GM23338 (cell line): ENCODE results near the gene SYNE2. TPM values are rescaled to one million over a fixed set of nuclear protein-coding genes. Genes with fewer than 3 reads are reported as not detected.

Experiments
- ATAC-seq: fragments of 200-7000 bp; cut with Tn5 transposase; 3 replicates; pipeline ENCODE4 v1.9.1; 2020
- DNase-seq: peaks from one replicate; pipeline ENCODE4 v3.0.0-alpha.2; 2015; ENCODE audit warnings: low spot score
- H2AFZ ChIP-seq: fragments of 200-600 bp; sonication (generic); 2 replicates; pipeline ENCODE4 v1.8.0; 2016; ENCODE audit warnings: antibody characterized with exemption, mild to moderate bottlenecking, moderate library complexity
- H3F3A ChIP-seq: fragments of 200-600 bp; sonication (generic); replicated peaks from 2 replicates; pipeline ENCODE4 v1.8.0; 2017; ENCODE audit warnings: antibody characterized with exemption, mixed run types, low read depth
- H3K27ac ChIP-seq: fragments of 200-600 bp; sonication (generic); 2 replicates; pipeline ENCODE4 v1.6.1; 2016; ENCODE audit warnings: low read depth
- H3K27me3 ChIP-seq: fragments of 200-600 bp; sonication (generic); 2 replicates; pipeline ENCODE4 v1.8.0; 2016; ENCODE audit warnings: mild to moderate bottlenecking, mixed run types, moderate library complexity; ENCODE audit not compliant: insufficient read depth
- H3K36me3 ChIP-seq: fragments of 200-600 bp; sonication (generic); 2 replicates; pipeline ENCODE4 v1.8.0; 2016; ENCODE audit warnings: mild to moderate bottlenecking; ENCODE audit not compliant: insufficient read depth
- H3K4me1 ChIP-seq: fragments of 200-600 bp; sonication (generic); 2 replicates; pipeline ENCODE4 v1.8.0; 2016; ENCODE audit warnings: mild to moderate bottlenecking, moderate library complexity; ENCODE audit not compliant: insufficient read depth
- H3K4me2 ChIP-seq: fragments of 200-600 bp; sonication (generic); 2 replicates; pipeline ENCODE4 v1.7.1; 2017; ENCODE audit warnings: mixed run types
- H3K4me3 ChIP-seq: fragments of 200-600 bp; sonication (generic); 2 replicates; pipeline ENCODE4 v1.6.1; 2016; ENCODE audit warnings: mixed run types
- H3K79me2 ChIP-seq: fragments of 200-600 bp; sonication (generic); replicated peaks from 2 replicates; pipeline ENCODE4 v1.8.0; 2017; ENCODE audit warnings: mild to moderate bottlenecking; ENCODE audit not compliant: insufficient read depth
- H3K9me2 ChIP-seq: fragments of 200-600 bp; sonication (generic); 2 replicates; pipeline ENCODE4 v1.8.0; 2017; ENCODE audit not compliant: insufficient read depth
- H4K20me1 ChIP-seq: fragments of 200-600 bp; sonication (generic); replicated peaks from 2 replicates; pipeline ENCODE4 v1.8.0; 2017; ENCODE audit warnings: mild to moderate bottlenecking; ENCODE audit not compliant: insufficient read depth
- H3K27ac Mint-ChIP-seq: 2 replicates; pipeline ENCODE4 v1.8.0; 2020; ENCODE audit warnings: inconsistent platforms, mild to moderate bottlenecking, moderate library complexity, mixed read lengths
- H3K27me3 Mint-ChIP-seq: 3 replicates; pipeline ENCODE4 v1.8.0; 2022; ENCODE audit warnings: low read depth, mild to moderate bottlenecking, moderate library complexity, mixed read lengths, inconsistent platforms; ENCODE audit not compliant: insufficient read depth, poor library complexity
- H3K36me3 Mint-ChIP-seq: 3 replicates; pipeline ENCODE4 v1.8.0; 2021; ENCODE audit warnings: low read depth, mild to moderate bottlenecking, inconsistent platforms, moderate library complexity, mixed read lengths
- H3K4me1 Mint-ChIP-seq: 3 replicates; pipeline ENCODE4 v1.8.0; 2020; ENCODE audit warnings: mild to moderate bottlenecking, inconsistent platforms, mixed read lengths
- H3K4me3 Mint-ChIP-seq: 3 replicates; pipeline ENCODE4 v1.8.0; 2021; ENCODE audit warnings: moderate library complexity, mild to moderate bottlenecking, inconsistent platforms, mixed read lengths
- H3K9me3 Mint-ChIP-seq: 3 replicates; pipeline ENCODE4 v1.8.0; 2020; ENCODE audit warnings: moderate library complexity, mild to moderate bottlenecking, inconsistent platforms, mixed read lengths
- JUNB ChIP-seq: IDR thresholded peaks from one replicate; pipeline ENCODE4 v1.6.1; 2016; ENCODE audit warnings: antibody characterized with exemption; ENCODE audit not compliant: unreplicated experiment
- NANOG ChIP-seq: IDR thresholded peaks from 2 replicates; pipeline ENCODE4 v1.6.1; 2016; ENCODE audit warnings: antibody characterized with exemption, borderline replicate concordance
- POLR2AphosphoS5 ChIP-seq: IDR thresholded peaks from 2 replicates; pipeline ENCODE4 v1.6.1; 2016; ENCODE audit warnings: antibody characterized with exemption, low read depth
- ZNF114 ChIP-seq: fragments of 250-450 bp; sonication (Bioruptor Pico); IDR thresholded peaks from 2 replicates; pipeline ENCODE4 v1.5.0; 2020; ENCODE audit warnings: mild to moderate bottlenecking, moderate library complexity
- polyA plus RNA-seq: library from polyadenylated mRNA; unstranded; fragments of >200 nt; fragmentation: Nextera tagmentation; extraction: Ambion mirVana; gene quantifications from 2 replicates; pipeline ENCODE4 v1.2.1, GENCODE V29; 2016
- total RNA-seq: library from RNA; depleted of rRNA; stranded (reverse); fragments of >200 nt; shearing (Covaris generic); gene quantifications from 2 replicates; pipeline ENCODE4 v1.2.3, GENCODE V29; 2014
- TF ChIP-seq, protein P1 (sequence below): IDR thresholded peaks from 2 replicates; pipeline ENCODE4 v1.6.1; 2016; ENCODE audit warnings: antibody characterized with exemption
- TF ChIP-seq, protein P2 (sequence below): IDR thresholded peaks from one replicate; pipeline ENCODE4 v1.6.1; 2018; ENCODE audit warnings: antibody characterized with exemption; ENCODE audit not compliant: unreplicated experiment

Gene SYNE2
- total and polyA plus RNA-seq, 2 experiments from 2014 or later, result 34.3 to 86.5 TPM

DNA sequence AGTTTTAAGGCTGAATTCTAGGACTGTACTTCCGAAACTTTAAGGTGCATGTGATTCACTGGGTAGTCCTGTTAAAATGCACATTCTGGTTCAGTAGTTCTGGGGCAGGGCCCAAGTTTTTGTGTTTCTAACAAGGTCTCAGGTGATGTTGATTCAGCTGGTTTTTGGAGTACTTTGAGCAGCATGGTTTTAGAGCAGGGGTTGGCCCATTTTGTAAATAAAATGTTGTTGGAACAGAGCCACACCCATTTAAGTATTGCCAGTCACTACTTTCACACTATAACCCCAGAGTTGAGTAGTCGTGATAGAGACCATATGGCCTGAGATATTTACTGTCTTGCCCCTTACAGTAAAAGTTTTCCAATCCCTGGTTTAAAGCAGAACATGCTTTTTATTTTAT, 111.3 kb downstream of the SYNE2 start (continued):
- TF ChIP-seq POLR2AphosphoS5 (no peak), NANOG (no peak)

DNA sequence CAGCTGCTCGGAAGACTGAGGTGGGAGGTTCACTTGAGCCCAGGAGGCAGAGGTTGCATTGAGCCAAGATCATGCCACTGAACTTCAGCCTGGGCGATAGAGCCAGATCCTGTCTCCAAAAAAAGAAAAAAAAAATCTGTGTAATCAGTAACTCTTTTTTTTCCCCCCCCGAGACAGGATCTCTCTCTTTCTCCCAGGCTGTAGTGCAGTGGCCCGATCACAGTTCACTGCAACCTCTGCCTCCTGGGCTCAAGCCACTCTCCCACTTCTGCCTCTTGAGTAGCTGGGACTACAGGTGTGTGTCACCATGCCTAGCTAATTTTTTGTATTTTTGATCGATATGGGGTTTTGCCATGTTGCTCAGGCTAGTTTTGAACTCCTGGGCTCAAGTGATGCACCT, 113.6 kb downstream of the SYNE2 start:
- H3K4me3 Mint-ChIP-seq, result no peak overlapping the region
- H3K4me1 ChIP-seq, result peaks cover 19% of the 10 kb centered on the region
- no peaks in the 10 kb centered on the region for H3K9me2 ChIP-seq
- no peaks in the 10 kb centered on the region for H3K27me3 Mint-ChIP-seq
- H3F3A ChIP-seq, result no peaks in the 10 kb centered on the region
- no peak overlapping the region for H2AFZ ChIP-seq
- H3K79me2 ChIP-seq, result no peaks in the 10 kb centered on the region
- H3K4me2 ChIP-seq, result no peak overlapping the region
- no peak overlapping the region for H3K27ac Mint-ChIP-seq
- no peaks in the 10 kb centered on the region for H3K27me3 ChIP-seq
- H3K27ac ChIP-seq, result no peak overlapping the region
- H3K9me3 Mint-ChIP-seq, result no peaks in the 10 kb centered on the region
- TF ChIP-seq ZNF114, result no peak
- TF ChIP-seq, protein P1, sequence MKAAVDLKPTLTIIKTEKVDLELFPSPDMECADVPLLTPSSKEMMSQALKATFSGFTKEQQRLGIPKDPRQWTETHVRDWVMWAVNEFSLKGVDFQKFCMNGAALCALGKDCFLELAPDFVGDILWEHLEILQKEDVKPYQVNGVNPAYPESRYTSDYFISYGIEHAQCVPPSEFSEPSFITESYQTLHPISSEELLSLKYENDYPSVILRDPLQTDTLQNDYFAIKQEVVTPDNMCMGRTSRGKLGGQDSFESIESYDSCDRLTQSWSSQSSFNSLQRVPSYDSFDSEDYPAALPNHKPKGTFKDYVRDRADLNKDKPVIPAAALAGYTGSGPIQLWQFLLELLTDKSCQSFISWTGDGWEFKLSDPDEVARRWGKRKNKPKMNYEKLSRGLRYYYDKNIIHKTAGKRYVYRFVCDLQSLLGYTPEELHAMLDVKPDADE, result no peak
- TF ChIP-seq, protein P2, sequence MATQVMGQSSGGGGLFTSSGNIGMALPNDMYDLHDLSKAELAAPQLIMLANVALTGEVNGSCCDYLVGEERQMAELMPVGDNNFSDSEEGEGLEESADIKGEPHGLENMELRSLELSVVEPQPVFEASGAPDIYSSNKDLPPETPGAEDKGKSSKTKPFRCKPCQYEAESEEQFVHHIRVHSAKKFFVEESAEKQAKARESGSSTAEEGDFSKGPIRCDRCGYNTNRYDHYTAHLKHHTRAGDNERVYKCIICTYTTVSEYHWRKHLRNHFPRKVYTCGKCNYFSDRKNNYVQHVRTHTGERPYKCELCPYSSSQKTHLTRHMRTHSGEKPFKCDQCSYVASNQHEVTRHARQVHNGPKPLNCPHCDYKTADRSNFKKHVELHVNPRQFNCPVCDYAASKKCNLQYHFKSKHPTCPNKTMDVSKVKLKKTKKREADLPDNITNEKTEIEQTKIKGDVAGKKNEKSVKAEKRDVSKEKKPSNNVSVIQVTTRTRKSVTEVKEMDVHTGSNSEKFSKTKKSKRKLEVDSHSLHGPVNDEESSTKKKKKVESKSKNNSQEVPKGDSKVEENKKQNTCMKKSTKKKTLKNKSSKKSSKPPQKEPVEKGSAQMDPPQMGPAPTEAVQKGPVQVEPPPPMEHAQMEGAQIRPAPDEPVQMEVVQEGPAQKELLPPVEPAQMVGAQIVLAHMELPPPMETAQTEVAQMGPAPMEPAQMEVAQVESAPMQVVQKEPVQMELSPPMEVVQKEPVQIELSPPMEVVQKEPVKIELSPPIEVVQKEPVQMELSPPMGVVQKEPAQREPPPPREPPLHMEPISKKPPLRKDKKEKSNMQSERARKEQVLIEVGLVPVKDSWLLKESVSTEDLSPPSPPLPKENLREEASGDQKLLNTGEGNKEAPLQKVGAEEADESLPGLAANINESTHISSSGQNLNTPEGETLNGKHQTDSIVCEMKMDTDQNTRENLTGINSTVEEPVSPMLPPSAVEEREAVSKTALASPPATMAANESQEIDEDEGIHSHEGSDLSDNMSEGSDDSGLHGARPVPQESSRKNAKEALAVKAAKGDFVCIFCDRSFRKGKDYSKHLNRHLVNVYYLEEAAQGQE, result no peak
- ATAC-seq (no peak), DNase-seq (no peak)
- H4K20me1 ChIP-seq, result no peaks in the 10 kb centered on the region
- H3K4me3 ChIP-seq, result no peak overlapping the region
- H3K36me3 Mint-ChIP-seq, result peaks cover 9% of the 10 kb centered on the region; the same call in 2 of the 3 replicates
- H3K4me1 Mint-ChIP-seq, result peaks cover 17% of the 10 kb centered on the region
- H3K36me3 ChIP-seq, result no peaks in the 10 kb centered on the region

DNA sequence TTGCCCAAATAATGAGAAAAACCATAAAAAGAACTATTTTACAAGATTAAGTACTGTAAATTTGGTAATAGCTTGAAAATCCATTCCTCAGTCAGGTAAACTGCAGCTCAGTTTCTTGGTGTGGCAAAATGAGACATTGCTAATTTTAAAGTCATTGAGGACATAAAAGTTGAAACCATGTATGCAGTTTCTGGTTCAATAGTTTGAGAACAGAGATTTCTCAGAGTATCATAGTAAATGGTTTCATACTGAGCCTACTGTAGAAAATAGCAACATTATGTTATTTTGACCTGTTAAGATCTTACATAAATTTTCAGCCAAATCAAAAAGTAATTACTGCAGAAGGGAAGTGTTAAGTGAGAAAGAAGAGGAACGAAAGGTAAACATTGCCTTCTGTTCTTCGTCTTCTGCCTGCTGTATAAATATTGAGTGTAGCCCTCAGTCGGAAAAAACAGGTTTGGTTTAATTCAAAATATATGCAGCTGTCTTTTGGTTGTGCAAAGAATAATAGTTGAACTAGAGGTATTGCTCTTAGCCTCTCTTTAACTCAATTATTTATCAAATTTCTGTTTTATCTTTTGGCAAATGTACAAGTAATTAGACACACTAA, 119.6 kb downstream of the SYNE2 start:
- H3K4me1 Mint-ChIP-seq, result no peaks in the 10 kb centered on the region
- H3K27me3 Mint-ChIP-seq, result no peaks in the 10 kb centered on the region
- no peak overlapping the region for H3K27ac Mint-ChIP-seq

More for the DNA sequence above, 119.6 kb downstream of the SYNE2 start:
- no peaks in the 10 kb centered on the region for H3K9me2 ChIP-seq
- Mint-ChIP-seq H3K9me3 (no peaks in the 10 kb centered on the region), H3K4me3 (no peak overlapping the region), H3K36me3 (peaks cover 13% of the 10 kb centered on the region; the same call in 2 of the 3 replicates)
- peak overlapping the region; percentile 33; the same call in 1 of the 2 replicates for H3K27ac ChIP-seq
- no peaks in the 10 kb centered on the region for H3K27me3 ChIP-seq
- no peak overlapping the region for H3K4me2 ChIP-seq
- H3K36me3 ChIP-seq, result no peaks in the 10 kb centered on the region; the same call in 1 of the 2 replicates
- H2AFZ ChIP-seq, result no peak overlapping the region
- H3K4me1 ChIP-seq, result no peaks in the 10 kb centered on the region
- no peak for ATAC-seq
- H3F3A ChIP-seq, result no peaks in the 10 kb centered on the region
- TF ChIP-seq JUNB (no peak), POLR2AphosphoS5 (no peak)
- H4K20me1 ChIP-seq, result no peaks in the 10 kb centered on the region
- no peak overlapping the region for H3K4me3 ChIP-seq
- DNase-seq, result no peak
- H3K79me2 ChIP-seq, result no peaks in the 10 kb centered on the region
